ENCODE measurements around the gene TIMP2. TPM values are rescaled to one million over a fixed set of nuclear protein-coding genes. Genes with fewer than 3 reads are reported as not detected.
"Not testable (repeated sequence)": the region's sequence is repeated elsewhere in the genome, so short reads cannot be mapped to it uniquely, and the experiment has no call there.

Gene TIMP2
- total and polyA plus RNA-seq, 2 experiments from 2014 or later = 20.9 to 63.3 TPM

GRCh38 chr17:78913115-78913514 lies 12.1 kb downstream of the TIMP2 start:
- Histone ChIP-seq H3K4me1 (ENCODE audit: insufficient read depth) (peaks cover 17% of the 10 kb centered on the region), H3K27me3 (no peaks in the 10 kb centered on the region), H3K9me3 (ENCODE audit: low read depth) (no peaks in the 10 kb centered on the region), H3K36me3 (replicated peaks; ENCODE audit: insufficient read depth, low read depth) (no peaks in the 10 kb centered on the region), H4K20me1 (ENCODE audit: insufficient read depth, poor library complexity, severe bottlenecking) (peaks cover 26% of the 10 kb centered on the region), H3K9me2 (replicated peaks; ENCODE audit: insufficient read depth) (no peaks in the 10 kb centered on the region), H3K4me3 (no peak overlapping the region), H3K27ac (no peak overlapping the region), H2AFZ (no peak overlapping the region), H3K79me2 (peaks cover 88% of the 10 kb centered on the region), H3K4me2 (no peak overlapping the region)
- TF ChIP-seq EZH2phosphoT487 (IDR thresholded peaks at IDR 0.05; ENCODE audit: low read depth, severe bottlenecking, unreplicated experiment) (no peak), CTCF (IDR thresholded peaks at IDR 0.05; ENCODE audit: poor library complexity) (no peak), EZH2 (IDR thresholded peaks at IDR 0.05; ENCODE audit: borderline replicate concordance) (no peak)
- DNase-seq (ENCODE audit: low spot score) = no peak
- 90% methylated on average over 15 of the region's 15 CpGs for WGBS (ENCODE audit: low lambda C conversion rate, missing lambda C conversion rate)

DNA sequence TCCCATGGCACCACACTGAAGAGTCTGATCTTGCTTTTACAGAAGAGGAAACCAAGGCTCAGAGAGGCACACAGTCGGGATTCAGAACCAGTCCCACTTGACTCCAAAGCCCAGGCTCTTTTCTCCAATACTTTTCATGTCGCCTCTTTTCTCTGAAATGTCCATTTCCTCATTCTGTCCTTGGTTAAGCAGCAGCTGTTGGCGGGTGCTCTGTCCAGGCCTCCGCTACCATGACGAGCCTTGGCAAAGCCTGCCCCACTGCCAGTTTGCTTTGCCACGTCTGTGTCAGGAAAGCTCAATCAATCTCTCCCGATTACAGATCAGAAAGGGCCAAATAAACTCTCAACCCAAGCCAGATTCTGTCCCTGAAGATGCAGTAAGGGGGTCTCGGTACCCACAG lies 13.1 kb downstream of the TIMP2 start:
- H3K27me3 ChIP-seq = no peaks in the 10 kb centered on the region
- DNase-seq (ENCODE audit: low spot score) = no peak
- peaks cover 87% of the 10 kb centered on the region for H3K79me2 ChIP-seq
- H4K20me1 ChIP-seq (ENCODE audit: insufficient read depth, poor library complexity, severe bottlenecking) = peaks cover 30% of the 10 kb centered on the region
- no peaks in the 10 kb centered on the region for H3K36me3 ChIP-seq (replicated peaks; ENCODE audit: insufficient read depth, low read depth)
- H3K4me3 ChIP-seq = no peak overlapping the region
- H3K4me1 ChIP-seq (ENCODE audit: insufficient read depth) = peaks cover 17% of the 10 kb centered on the region
- no peak overlapping the region for H3K4me2 ChIP-seq
- no peak for TF ChIP-seq EZH2phosphoT487 (IDR thresholded peaks at IDR 0.05; ENCODE audit: low read depth, severe bottlenecking, unreplicated experiment)
- no peak for TF ChIP-seq CTCF (IDR thresholded peaks at IDR 0.05; ENCODE audit: poor library complexity)
- no peak for TF ChIP-seq EZH2 (IDR thresholded peaks at IDR 0.05; ENCODE audit: borderline replicate concordance)
- no peak overlapping the region for H3K27ac ChIP-seq
- H3K9me2 ChIP-seq (replicated peaks; ENCODE audit: insufficient read depth) = no peaks in the 10 kb centered on the region
- H2AFZ ChIP-seq = no peak overlapping the region
- 87% methylated on average over 8 of the region's 8 CpGs for WGBS (ENCODE audit: low lambda C conversion rate, missing lambda C conversion rate)
- H3K9me3 ChIP-seq (ENCODE audit: low read depth) = no peaks in the 10 kb centered on the region

DNA sequence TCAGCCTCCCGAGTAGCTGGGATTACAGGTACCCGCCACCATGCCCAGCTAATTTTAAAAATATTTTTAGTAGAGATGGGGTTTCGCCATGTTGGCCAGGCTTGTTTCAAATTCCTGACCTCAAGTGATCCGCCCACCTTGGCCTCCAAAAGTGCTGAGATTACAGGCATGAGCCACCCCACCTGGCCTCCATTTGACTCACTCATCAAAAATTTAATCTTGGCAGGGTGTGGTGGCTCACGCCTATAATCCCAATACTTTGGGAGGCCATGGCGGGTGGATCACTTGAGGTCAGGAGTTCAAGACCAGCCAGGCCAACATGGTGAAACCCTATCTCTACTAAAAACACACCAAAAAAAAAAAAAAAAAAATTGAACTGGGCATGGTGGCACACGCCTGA lies 13.6 kb downstream of the TIMP2 start:
- H3K9me3 ChIP-seq (ENCODE audit: low read depth); H3K27ac ChIP-seq; H3K4me3 ChIP-seq; H2AFZ ChIP-seq; H3K9me2 ChIP-seq (replicated peaks; ENCODE audit: insufficient read depth); H3K27me3 ChIP-seq; H3K36me3 ChIP-seq (replicated peaks; ENCODE audit: insufficient read depth, low read depth); DNase-seq (ENCODE audit: low spot score); H3K4me2 ChIP-seq: not testable (repeated sequence)
- Histone ChIP-seq H3K79me2 (peaks cover 88% of the 10 kb centered on the region), H4K20me1 (ENCODE audit: insufficient read depth, poor library complexity, severe bottlenecking) (peaks cover 36% of the 10 kb centered on the region), H3K4me1 (ENCODE audit: insufficient read depth) (peaks cover 13% of the 10 kb centered on the region)
- 80% methylated on average over 7 of the region's 7 CpGs for WGBS (ENCODE audit: low lambda C conversion rate, missing lambda C conversion rate)

- no peaks in the 10 kb centered on the region for H3K36me3 ChIP-seq (replicated peaks; ENCODE audit: insufficient read depth, low read depth)
- H3K79me2 ChIP-seq = peaks cover 88% of the 10 kb centered on the region
- no peak overlapping the region for H2AFZ ChIP-seq
- H4K20me1 ChIP-seq (ENCODE audit: insufficient read depth, poor library complexity, severe bottlenecking) = peaks cover 35% of the 10 kb centered on the region
- TF ChIP-seq CTCF (IDR thresholded peaks at IDR 0.05; ENCODE audit: poor library complexity) = no peak
- no peak for TF ChIP-seq EZH2 (IDR thresholded peaks at IDR 0.05; ENCODE audit: borderline replicate concordance)
- TF ChIP-seq EZH2phosphoT487 (IDR thresholded peaks at IDR 0.05; ENCODE audit: low read depth, severe bottlenecking, unreplicated experiment) = no peak
- no peak overlapping the region for H3K4me2 ChIP-seq
- peaks cover 5% of the 10 kb centered on the region for H3K4me1 ChIP-seq (ENCODE audit: insufficient read depth)
- H3K9me3 ChIP-seq (ENCODE audit: low read depth) = no peaks in the 10 kb centered on the region
- DNase-seq (ENCODE audit: low spot score) = no peak
- 92% methylated on average over 11 of the region's 11 CpGs for WGBS (ENCODE audit: low lambda C conversion rate, missing lambda C conversion rate)
- H3K4me3 ChIP-seq = no peak overlapping the region
- H3K27ac ChIP-seq = no peak overlapping the region
- H3K27me3 ChIP-seq = no peaks in the 10 kb centered on the region
- H3K9me2 ChIP-seq (replicated peaks; ENCODE audit: insufficient read depth) = no peaks in the 10 kb centered on the region
These were observed 14.5 kb downstream of the TIMP2 start for GRCh38 chr17:78910497-78911284.
